ENCODE results near the gene DNAJC7.
A peak's percentile ranks its signal among the peaks of the same experiment; 100 is the strongest.

Gene DNAJC7, protein sequence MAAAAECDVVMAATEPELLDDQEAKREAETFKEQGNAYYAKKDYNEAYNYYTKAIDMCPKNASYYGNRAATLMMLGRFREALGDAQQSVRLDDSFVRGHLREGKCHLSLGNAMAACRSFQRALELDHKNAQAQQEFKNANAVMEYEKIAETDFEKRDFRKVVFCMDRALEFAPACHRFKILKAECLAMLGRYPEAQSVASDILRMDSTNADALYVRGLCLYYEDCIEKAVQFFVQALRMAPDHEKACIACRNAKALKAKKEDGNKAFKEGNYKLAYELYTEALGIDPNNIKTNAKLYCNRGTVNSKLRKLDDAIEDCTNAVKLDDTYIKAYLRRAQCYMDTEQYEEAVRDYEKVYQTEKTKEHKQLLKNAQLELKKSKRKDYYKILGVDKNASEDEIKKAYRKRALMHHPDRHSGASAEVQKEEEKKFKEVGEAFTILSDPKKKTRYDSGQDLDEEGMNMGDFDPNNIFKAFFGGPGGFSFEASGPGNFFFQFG

GRCh38 chr17:42016941-42017865 lies at the start of gene DNAJC7:
Gene DNAJC7 (minus strand): TSS chr17:42017439. CDS start chr17:42017416, 23 bp downstream.
- peak; percentile 90 for DNase-seq

DNA sequence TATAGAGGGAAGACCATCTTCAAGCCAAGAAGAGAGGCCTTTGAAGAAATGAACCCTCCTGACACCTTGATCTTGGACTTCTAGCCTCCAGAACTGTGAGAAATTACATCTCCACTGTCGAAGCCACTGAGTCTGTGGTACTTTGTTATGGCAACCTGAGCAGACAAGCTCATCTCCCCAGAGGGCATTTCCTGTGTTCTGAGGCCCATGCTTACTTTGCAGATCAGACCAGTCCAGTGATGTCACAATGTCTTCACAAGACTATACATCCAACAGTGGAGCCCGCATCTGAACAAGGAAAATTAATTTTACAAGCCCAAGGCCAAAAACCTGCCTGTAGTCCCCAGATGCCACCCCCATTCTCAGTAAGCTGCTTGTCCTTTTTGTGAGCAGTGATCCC lies 48.0 kb upstream of the DNAJC7 start:
- no peak for DNase-seq

- no peak for DNase-seq
Measured at GRCh38 chr17:42062681-42063080, 45.4 kb upstream of the DNAJC7 start.

DNA sequence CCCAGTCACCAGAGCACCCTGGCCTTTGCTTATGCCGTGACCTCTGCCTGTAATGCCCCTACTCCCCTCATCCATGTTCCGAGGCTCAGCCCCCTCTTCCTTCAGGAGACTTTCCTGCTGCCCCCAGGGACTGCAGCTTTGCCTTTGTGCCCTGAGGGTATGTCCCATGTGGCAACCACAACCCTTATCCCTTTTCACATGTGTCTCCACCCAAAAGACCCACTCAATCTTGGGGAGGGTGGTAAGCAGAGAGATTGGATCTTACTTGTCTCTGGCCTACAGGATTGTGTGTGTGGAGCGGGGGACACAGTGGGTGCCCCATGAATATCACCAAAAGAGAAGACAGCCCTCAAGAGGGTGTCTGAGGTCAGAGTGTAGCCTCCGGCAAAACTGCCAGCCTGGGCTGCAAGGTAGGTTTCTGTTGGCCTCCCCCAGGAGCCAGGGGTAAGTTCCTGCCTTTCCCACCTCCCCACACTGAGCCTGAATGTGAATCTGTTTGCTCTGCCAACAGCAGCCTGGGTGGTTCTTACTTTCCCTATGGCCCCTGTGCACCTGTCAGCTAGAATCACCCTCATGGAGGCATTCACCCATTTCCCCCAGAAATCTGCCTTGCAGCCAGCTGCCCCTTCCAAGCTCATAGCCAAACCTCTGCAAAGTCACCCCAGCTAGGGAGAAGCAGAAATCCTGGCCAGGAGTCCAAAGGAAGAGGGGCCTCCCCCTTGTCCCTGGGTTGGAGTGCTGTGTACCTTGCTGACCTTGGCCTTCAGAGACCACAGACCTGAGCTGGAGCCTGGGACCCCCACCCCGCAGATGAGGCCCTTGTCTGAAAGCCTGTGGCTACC lies 44.6 kb upstream of the DNAJC7 start:
- no peak for DNase-seq

DNA sequence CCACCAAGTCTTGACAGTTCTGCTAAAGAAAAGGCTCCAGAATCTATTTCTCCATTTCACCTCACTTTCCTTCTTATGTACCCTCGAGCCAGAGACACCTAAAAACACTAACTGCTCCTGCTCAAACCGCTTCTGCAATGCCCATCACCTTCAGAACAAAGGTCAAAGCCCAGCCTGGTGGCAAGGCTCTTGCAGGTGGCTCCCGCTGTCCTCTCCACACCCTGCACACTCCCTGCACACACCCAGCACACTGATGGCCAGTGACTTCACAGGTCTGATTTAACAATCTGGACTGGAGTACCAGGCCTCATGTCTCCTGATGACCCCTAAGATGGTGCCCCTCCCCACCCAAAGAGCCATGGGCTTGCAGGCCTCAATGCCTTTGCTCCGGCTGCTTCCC lies 43.0 kb upstream of the DNAJC7 start:
- DNase-seq = no peak

- no peak for DNase-seq
Measured at GRCh38 chr17:42059815-42060214, 42.6 kb upstream of the DNAJC7 start.

- no peak for DNase-seq
Measured at GRCh38 chr17:42058063-42058462, 40.8 kb upstream of the DNAJC7 start.

DNA sequence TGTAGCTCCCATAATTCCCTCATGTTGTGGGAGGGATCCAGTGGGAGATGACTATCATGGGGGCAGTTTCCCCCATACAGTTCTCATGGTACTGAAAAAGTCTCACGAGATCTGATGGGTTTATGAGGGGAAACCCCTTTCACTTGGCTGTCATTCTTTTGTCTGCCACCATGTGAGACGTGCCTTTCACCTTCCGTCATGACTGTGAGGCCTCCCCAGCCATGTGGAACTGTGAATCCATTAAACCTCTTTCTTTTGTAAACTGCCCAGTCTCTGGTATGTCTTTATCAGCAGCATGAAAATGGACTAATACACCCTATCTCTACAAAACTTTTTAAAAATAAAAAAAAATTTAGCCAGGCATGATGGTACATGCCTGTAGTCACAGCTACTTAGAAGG lies 39.4 kb upstream of the DNAJC7 start:
- DNase-seq = no peak

- DNase-seq = no peak
Measured at GRCh38 chr17:42055496-42055895, 38.3 kb upstream of the DNAJC7 start.

GRCh38 chr17:42055027-42055426 lies 37.8 kb upstream of the DNAJC7 start:
- DNase-seq = no peak

GRCh38 chr17:42053731-42054500 lies 36.7 kb upstream of the DNAJC7 start:
- no peak for DNase-seq

- no peak for DNase-seq
Measured at GRCh38 chr17:42052346-42052877, 35.2 kb upstream of the DNAJC7 start.

DNA sequence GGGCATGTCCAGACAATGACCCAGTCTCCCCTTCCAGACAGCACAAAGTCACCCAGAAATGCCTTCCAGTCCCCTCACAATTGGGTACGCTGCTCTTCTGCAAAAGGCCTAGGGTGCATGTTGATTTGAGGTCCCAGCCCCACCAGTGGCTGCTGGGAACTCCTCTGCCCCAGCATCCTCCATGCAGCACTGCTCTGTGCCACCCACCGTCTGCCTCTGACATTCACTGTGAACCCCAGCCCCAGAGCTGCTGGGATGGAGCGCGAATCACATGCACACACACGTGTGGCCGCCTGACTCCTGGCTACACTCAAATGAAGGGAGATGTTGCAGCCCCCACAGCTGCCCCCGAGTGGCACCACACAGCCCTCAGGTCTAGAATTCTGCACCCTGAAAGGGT lies 34.4 kb upstream of the DNAJC7 start:
- no peak for DNase-seq

DNA sequence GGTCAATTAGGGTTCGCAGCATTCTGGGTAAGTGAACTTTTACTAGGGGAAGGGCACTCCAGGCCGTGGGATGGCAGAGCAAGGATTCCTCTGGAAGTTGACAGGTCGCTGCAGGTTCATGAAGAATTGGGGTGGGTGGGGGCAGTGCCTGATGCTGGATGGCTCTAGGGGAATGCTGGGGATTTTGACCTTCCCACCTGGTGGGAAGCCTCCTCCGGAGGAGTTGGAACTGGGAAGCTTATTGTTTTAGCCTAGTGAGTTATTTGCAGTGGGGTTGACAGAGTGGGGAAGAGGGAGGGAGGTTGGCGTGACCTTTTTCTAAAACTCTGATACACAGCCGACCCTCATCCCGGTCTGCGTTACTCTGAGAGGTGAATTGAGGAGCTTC lies 33.8 kb upstream of the DNAJC7 start:
- no peak for DNase-seq

DNA sequence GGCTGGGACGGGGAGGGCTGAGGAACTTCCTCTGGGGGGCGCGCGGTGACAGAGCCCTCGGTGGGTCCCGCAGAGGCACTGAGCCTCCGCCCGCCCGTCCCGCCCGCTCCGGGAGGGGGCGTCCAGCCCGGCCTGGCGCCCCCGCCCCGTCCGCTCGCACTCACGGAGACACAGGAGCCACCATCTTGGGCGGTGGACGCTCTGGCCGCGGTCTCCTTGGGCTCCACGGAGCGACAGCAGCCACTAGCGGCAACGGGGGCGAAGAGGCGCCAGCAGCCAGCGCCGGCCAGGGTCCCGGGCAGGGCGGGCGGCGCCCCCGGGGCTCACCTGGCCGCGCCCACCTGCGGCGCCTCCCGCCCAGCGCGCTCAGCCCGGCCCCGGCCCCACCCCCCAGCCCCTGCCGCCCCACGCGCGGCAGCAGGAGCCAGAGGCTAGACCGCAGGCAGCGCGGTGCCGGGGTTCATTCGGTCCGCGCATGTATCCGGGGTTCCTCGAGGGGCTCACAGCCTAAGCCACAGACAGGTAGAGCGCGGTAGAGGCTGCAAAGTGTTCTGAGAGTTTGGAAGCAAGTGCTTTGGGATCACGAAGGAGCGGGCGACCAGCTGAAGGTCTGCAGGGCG lies 33.3 kb upstream of the DNAJC7 start, which contains the start of gene C17orf113:
C17orf113 (minus strand) TSS at position 209 of the 620 bp plus-strand sequence. CDS start 7,225 bp downstream, outside the sequence.
- DNase-seq = peak; percentile 26

DNA sequence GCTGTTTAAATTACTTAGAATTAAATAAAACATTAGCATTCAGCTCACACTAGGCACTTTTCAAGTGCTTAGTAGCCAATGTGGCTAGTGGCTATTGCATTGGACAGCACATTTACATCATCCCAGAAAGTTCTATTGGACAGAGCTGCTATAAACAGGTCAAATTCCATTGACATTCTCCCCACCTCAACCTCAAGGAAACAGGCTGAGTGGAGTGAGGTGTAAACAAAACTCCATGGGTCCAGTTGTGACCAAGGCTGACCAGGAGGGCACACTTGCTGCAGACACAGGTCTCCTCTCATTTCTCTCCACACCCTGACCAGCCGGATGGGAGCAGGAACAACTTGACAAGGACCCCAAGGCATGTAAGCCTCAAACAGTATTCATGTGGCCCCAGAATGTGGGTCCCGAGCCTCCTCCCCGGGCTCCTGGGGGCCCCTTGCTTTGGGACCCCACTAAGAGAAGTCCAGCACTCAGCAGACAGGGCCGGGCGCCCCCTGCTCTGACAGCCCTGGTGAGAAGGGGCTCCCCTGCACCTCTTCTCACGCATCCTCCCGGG lies 32.7 kb upstream of the DNAJC7 start:
- no peak for DNase-seq

DNA sequence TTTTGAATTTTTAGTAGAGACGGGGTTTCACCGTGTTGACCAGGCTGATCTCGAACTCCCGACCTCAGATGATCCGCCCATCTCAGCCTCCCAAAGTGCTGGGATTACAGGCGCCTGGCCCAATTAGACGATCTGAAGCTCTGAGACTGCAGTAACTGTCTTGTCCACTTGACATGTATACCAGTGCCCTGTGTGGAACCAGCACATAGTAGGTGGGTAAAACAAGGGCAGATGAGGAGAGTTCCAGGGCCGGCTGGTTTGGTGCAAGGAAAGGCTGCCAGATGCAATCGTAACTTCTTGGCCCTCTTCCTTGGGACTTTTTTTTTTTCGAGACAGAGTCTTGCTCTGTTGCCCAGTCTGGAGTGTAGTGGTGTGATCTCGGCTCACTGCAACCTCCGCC lies 30.1 kb upstream of the DNAJC7 start:
- no peak for DNase-seq

DNA sequence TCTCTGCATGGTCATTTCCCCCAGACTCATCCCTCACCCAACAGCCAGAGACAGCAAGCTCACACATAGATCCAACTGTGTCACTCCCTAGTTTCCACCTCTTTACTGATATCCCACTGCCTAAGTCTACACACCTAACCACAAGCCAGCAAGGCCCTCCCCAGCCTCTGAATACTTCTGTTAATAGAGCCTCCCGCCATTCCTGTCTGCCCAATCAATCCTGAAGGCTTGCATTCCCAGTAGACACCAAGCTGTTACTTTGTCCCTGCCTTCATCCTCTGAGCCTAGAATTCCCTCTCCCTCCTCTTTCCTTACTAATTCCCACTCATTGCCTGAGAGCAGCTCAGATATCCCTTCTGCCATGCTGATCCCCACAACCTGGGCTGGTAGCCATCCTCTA lies 28.5 kb upstream of the DNAJC7 start:
- DNase-seq = no peak

GRCh38 chr17:42042598-42043319 lies 25.5 kb upstream of the DNAJC7 start:
- DNase-seq = no peak

DNA sequence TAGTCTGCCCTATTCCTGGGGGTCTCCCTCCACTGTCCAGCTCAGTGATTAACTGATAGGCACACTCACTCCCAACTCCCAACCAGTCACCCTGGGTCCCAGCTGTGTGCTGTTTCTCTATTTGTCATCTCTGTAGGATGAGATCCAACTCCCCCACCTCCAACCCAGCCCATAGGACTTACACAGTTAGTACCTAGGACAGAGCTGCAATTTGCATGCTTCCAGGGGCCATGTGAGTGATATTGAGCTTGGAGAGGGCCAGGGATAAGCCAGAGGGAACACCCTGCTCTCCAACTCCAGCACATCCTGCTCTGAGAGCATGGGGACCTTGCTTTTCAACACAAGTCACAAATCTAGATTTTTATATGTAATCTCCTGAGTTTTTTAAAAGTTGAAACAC lies 24.4 kb upstream of the DNAJC7 start:
- DNase-seq = no peak
